Esophagus (tissue), 2 donors: ENCODE results near the gene INSYN2B. TPM values are rescaled to one million over a fixed set of nuclear protein-coding genes. Genes with fewer than 3 reads are reported as not detected.

Experiments
- H3K27ac ChIP-seq, 2 donors: one replicate each; pipeline ENCODE4 v1.5.1; 2013; ENCODE audit warnings: low read depth in 2 of 2, mild to moderate bottlenecking in 2 of 2, inconsistent platforms in 1 of 2, low read length in 1 of 2, moderate library complexity in 1 of 2
- H3K27me3 ChIP-seq, 2 donors: one replicate each; pipeline ENCODE4 v1.6.1; 2013; ENCODE audit warnings: low read length in 2 of 2, control low read depth in 1 of 2, mild to moderate bottlenecking in 1 of 2; ENCODE audit not compliant: insufficient read depth in 2 of 2, control insufficient read depth in 1 of 2
- H3K36me3 ChIP-seq, 2 donors: one replicate each; pipeline ENCODE4 v1.6.1; 2013; ENCODE audit warnings: low read length in 1 of 2; ENCODE audit not compliant: control insufficient read depth in 2 of 2, insufficient read depth in 2 of 2
- H3K4me1 ChIP-seq, 2 donors: one replicate each; pipeline ENCODE4 v1.6.1; 2013; ENCODE audit warnings: low read length in 1 of 2; ENCODE audit not compliant: control insufficient read depth in 2 of 2, insufficient read depth in 2 of 2
- H3K4me3 ChIP-seq, 2 donors: one replicate each; pipeline ENCODE4 v1.5.1; 2013; ENCODE audit warnings: low read length in 2 of 2, mild to moderate bottlenecking in 2 of 2, low read depth in 1 of 2, moderate library complexity in 1 of 2
- H3K9me3 ChIP-seq, 2 donors: one replicate each; pipeline ENCODE4 v1.6.1; 2013; ENCODE audit warnings: mild to moderate bottlenecking in 2 of 2, low read depth in 1 of 2, low read length in 1 of 2, moderate library complexity in 1 of 2; ENCODE audit not compliant: control insufficient read depth in 2 of 2, insufficient read depth in 1 of 2
- WGBS, 2 donors: extraction: QIAGEN DNeasy Blood & Tissue Kit; methylation state at CpG; one replicate each; pipeline ENCODE4 v1.1.7; 2013; 5-methylcytosine and 5-hydroxymethylcytosine counted together
- polyA plus RNA-seq, 2 donors: library from polyadenylated mRNA; stranded (reverse); fragments of 200-250 nt; gene quantifications; one replicate each; pipeline ENCODE4 v1.2.3, GENCODE V29; 2013
- donor health status: healthy with polysubstance abuse.
- donor health status: Bipolar disorder and iron deficiency.

The INSYN2B gene
- polyA plus RNA-seq, 2 donors, result 0.01 TPM; not detected in 1

GRCh38 chr5:169921384-169921783 is 58.9 kb downstream of the INSYN2B start:
- Histone ChIP-seq H3K4me3 (no peak overlapping the region), H3K4me1 (no peaks in the 10 kb centered on the region), H3K9me3 (peaks cover 0 to 2% of the 10 kb centered on the region in 2 donors), H3K27me3 (no peaks in the 10 kb centered on the region), H3K27ac (no peak overlapping the region), H3K36me3 (no peaks in the 10 kb centered on the region)
- WGBS, 2 donors, result 52 to 59% methylated on average over 3 of the region's 3 CpGs

- no peaks in the 10 kb centered on the region for H3K27me3 ChIP-seq
- WGBS, 2 donors, result 58 to 65% methylated on average over 3 of the region's 3 CpGs
These were observed 59.8 kb downstream of the INSYN2B start for GRCh38 chr5:169920474-169920873.

GRCh38 chr5:169918228-169918627 is 62.1 kb downstream of the INSYN2B start:
- H3K36me3 ChIP-seq, result no peaks in the 10 kb centered on the region
- 81 to 83% methylated on average over 2 of the region's 2 CpGs for WGBS, 2 donors
- no peak overlapping the region for H3K4me3 ChIP-seq
- no peak overlapping the region for H3K27ac ChIP-seq
- H3K27me3 ChIP-seq, result no peaks in the 10 kb centered on the region
- no peaks in the 10 kb centered on the region for H3K9me3 ChIP-seq
- H3K4me1 ChIP-seq, result peaks cover 0 to 4% of the 10 kb centered on the region in 2 donors

More at GRCh38 chr5:169920474-169920873, 59.8 kb downstream of the INSYN2B start:
- H3K4me1 ChIP-seq, result no peaks in the 10 kb centered on the region
- no peaks in the 10 kb centered on the region for H3K36me3 ChIP-seq
- no peak overlapping the region for H3K4me3 ChIP-seq
- no peaks in the 10 kb centered on the region for H3K9me3 ChIP-seq
- no peak overlapping the region for H3K27ac ChIP-seq

DNA sequence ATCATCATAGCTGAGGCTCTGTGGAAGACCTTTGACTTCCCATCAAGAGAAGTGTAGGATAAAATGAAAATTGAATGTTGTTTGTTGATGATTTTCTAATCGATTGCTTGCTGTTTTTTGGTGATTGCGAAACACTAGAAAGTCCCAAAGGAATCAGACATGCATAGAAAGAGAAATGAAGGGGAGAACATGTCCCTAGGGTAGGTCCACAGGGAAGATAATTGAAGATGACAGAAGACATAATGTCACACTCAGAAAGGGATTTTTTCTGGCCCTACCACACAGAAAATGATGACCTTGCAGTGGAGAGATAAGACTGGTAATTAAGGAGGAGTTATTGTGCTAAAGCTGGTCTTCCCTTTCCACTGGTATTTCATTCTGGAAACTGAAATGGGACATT is 62.8 kb downstream of the INSYN2B start:
- Histone ChIP-seq H3K27ac (no peak overlapping the region), H3K27me3 (no peaks in the 10 kb centered on the region), H3K9me3 (no peaks in the 10 kb centered on the region), H3K4me3 (no peak overlapping the region), H3K36me3 (no peaks in the 10 kb centered on the region), H3K4me1 (peaks cover 0 to 4% of the 10 kb centered on the region in 2 donors)
- WGBS, 2 donors, result 82 to 88% methylated on average over 2 of the region's 2 CpGs

GRCh38 chr5:169914766-169915165 is 65.5 kb downstream of the INSYN2B start:
- 51 to 56% methylated on average over 2 of the region's 2 CpGs for WGBS, 2 donors
- H3K27me3 ChIP-seq, result no peaks in the 10 kb centered on the region
- peaks cover 0 to 4% of the 10 kb centered on the region in 2 donors for H3K4me1 ChIP-seq
- H3K9me3 ChIP-seq, result no peaks in the 10 kb centered on the region
- no peak overlapping the region for H3K4me3 ChIP-seq
- H3K36me3 ChIP-seq, result no peaks in the 10 kb centered on the region
- no peak overlapping the region for H3K27ac ChIP-seq

GRCh38 chr5:169913479-169913878 is 66.8 kb downstream of the INSYN2B start:
- Histone ChIP-seq H3K27ac (no peak overlapping the region), H3K4me3 (no peak overlapping the region), H3K36me3 (no peaks in the 10 kb centered on the region), H3K27me3 (no peaks in the 10 kb centered on the region), H3K9me3 (no peaks in the 10 kb centered on the region), H3K4me1 (peaks cover 0 to 4% of the 10 kb centered on the region in 2 donors)
- 72 to 81% methylated on average over 2 of the region's 2 CpGs for WGBS, 2 donors

DNA sequence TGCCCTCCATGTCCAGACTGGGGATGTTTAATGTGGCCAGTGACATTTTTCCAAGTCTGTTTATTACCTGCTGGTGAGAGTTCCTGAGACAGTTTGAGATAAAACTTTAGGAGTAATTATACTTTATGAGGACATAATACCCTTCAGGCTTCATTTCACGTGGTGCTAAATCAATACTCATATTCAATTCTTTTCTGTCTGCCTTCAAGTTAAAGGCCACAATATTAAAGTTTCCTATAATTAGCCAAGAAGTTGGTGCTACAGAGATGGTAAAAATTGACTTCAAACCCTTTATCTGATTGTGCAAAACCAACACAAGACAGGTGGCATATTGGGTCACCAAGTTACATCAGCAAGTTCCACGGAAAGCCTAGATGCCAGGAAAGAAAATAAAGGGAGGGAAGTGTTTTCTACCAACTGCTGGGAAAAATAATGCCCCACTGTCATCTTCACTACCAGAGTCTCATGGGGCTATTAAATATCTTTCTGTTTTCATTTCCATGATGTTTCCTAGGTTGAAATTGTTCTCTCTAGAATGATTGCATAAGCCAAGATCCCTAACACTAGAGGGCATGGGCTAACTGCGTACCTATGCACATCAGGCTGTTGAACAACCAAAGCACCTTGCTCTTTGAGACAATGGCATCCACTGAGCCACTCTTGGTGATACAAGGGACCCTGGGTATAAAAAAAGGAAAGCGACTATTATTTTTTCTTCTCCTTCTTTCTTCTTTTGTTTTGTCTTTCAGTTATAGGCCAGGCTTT is 68.7 kb downstream of the INSYN2B start:
- Histone ChIP-seq H3K4me3 (no peak overlapping the region), H3K36me3 (no peaks in the 10 kb centered on the region), H3K4me1 (peaks cover 0 to 4% of the 10 kb centered on the region in 2 donors), H3K9me3 (no peaks in the 10 kb centered on the region), H3K27ac (no peak overlapping the region), H3K27me3 (no peaks in the 10 kb centered on the region)
- WGBS, 2 donors, result 75 to 90% methylated on average over 4 of the region's 4 CpGs

DNA sequence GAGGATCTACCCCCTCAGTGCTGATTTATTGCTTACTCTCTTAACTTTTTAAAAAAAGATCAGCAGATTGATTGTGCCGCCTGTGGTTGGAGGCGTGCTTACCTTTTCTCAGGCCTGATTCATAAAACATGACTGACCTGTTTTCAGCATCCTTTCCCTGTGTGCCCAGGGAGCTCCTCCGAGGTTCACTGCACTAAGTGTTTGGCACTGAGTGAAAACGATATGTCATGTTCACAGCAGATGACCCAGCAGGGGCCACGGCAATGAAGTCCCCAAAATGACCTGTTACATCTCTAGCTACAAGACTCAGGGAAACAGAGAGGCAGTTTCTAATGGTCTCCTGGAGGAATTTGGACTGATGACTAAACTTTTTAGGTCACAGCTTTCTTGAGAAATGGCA is 69.9 kb downstream of the INSYN2B start:
- Histone ChIP-seq H3K27ac (no peak overlapping the region), H3K4me3 (no peak overlapping the region), H3K36me3 (no peaks in the 10 kb centered on the region), H3K27me3 (no peaks in the 10 kb centered on the region), H3K4me1 (peaks cover 0 to 4% of the 10 kb centered on the region in 2 donors), H3K9me3 (no peaks in the 10 kb centered on the region)
- WGBS, 2 donors, result 74 to 80% methylated on average over 5 of the region's 5 CpGs

GRCh38 chr5:169909945-169910344 is 70.3 kb downstream of the INSYN2B start:
- Histone ChIP-seq H3K4me3 (no peak overlapping the region), H3K27me3 (no peaks in the 10 kb centered on the region), H3K9me3 (no peaks in the 10 kb centered on the region), H3K27ac (no peak overlapping the region), H3K36me3 (no peaks in the 10 kb centered on the region), H3K4me1 (peaks cover 0 to 4% of the 10 kb centered on the region in 2 donors)
- WGBS, 2 donors, result 76 to 95% methylated on average over 3 of the region's 3 CpGs

- 59 to 68% methylated on average over 1 of the region's 1 CpG for WGBS, 2 donors
- Histone ChIP-seq H3K27ac (no peak overlapping the region), H3K36me3 (no peaks in the 10 kb centered on the region), H3K9me3 (no peaks in the 10 kb centered on the region), H3K4me3 (no peak overlapping the region), H3K4me1 (no peaks in the 10 kb centered on the region), H3K27me3 (no peaks in the 10 kb centered on the region)
These were observed 71.4 kb downstream of the INSYN2B start for GRCh38 chr5:169908864-169909263.
